ENCODE data around the gene SLC25A12. TPM values are rescaled to one million over a fixed set of nuclear protein-coding genes. Genes with fewer than 3 reads are reported as not detected.

Gene SLC25A12
- total and polyA plus RNA-seq, 2 donors (not counting 1 experiment from before 2014, with no cell fraction given): 10.0 to 21.0 TPM

DNA sequence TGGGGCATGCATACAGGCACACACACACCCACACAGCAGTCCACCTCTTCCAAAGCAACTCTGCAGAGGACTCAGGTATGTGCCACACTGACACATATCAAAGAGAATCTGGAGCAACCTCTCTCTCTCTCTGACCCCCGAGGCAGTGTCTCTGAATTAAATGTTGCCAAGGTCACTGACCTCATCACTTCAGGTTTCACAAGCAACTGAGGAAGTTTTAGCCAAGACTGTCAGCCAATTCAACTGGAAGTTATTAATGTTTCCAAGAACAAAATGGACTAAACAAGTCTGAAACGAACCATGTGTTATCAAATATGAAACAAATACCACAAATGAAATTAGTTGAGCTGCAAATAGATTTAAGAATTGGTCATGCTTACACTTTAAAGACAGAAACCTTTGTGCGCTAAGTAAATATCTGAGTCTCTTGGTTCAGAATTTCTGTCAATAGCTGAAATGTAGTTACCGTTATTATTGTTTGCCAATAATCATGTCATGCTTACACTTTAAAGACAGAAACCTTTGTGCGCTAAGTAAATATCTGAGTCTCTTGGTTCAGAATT lies 86.1 kb downstream of the SLC25A12 start:
- no peaks in the 10 kb centered on the region for H3K9me3 Mint-ChIP-seq (ENCODE audit: insufficient read depth)
- no peak overlapping the region for H3K4me3 Mint-ChIP-seq
- DNase-seq: no peak
- H3K4me1 Mint-ChIP-seq: no peaks in the 10 kb centered on the region
- ChIA-PET CTCF (no interaction called here), POLR2A (no interaction called here)
- no peaks in the 10 kb centered on the region for H4K20me1 ChIP-seq (ENCODE audit: control insufficient read depth, insufficient read depth, low read length, poor library complexity, severe bottlenecking)
- H3K27ac ChIP-seq (ENCODE audit: low read length in 2 of 2): no peak overlapping the region
- intact Hi-C loops (cut with micrococcal nuclease): no loop called here
- no peak for TF ChIP-seq EZH2 (IDR thresholded peaks at IDR 0.05; ENCODE audit: borderline replicate concordance, insufficient read depth, low read depth, low read length, poor library complexity, severe bottlenecking)
- TF ChIP-seq, protein P1, sequence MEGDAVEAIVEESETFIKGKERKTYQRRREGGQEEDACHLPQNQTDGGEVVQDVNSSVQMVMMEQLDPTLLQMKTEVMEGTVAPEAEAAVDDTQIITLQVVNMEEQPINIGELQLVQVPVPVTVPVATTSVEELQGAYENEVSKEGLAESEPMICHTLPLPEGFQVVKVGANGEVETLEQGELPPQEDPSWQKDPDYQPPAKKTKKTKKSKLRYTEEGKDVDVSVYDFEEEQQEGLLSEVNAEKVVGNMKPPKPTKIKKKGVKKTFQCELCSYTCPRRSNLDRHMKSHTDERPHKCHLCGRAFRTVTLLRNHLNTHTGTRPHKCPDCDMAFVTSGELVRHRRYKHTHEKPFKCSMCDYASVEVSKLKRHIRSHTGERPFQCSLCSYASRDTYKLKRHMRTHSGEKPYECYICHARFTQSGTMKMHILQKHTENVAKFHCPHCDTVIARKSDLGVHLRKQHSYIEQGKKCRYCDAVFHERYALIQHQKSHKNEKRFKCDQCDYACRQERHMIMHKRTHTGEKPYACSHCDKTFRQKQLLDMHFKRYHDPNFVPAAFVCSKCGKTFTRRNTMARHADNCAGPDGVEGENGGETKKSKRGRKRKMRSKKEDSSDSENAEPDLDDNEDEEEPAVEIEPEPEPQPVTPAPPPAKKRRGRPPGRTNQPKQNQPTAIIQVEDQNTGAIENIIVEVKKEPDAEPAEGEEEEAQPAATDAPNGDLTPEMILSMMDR (IDR thresholded peaks at IDR 0.05): no peak
- no peak overlapping the region for H3K4me3 ChIP-seq (ENCODE audit: control extremely low read depth in 1 of 5, extremely low read depth in 1 of 5, insufficient read depth in 1 of 5, low read depth in 2 of 5, low read length in 4 of 5)
- H2AFZ ChIP-seq (ENCODE audit: insufficient read depth, low read depth, low read length, poor library complexity, severe bottlenecking): no peak overlapping the region
- H3K27me3 Mint-ChIP-seq: no peaks in the 10 kb centered on the region
- WGBS (ENCODE audit: insufficient coverage): no CpG with 5 or more reads among the region's 5 CpGs
- no peaks in the 10 kb centered on the region for H3K4me1 ChIP-seq (ENCODE audit: control insufficient read depth in 2 of 2, insufficient read depth in 2 of 2, low read length in 2 of 2)
- no peaks in the 10 kb centered on the region for H3K79me2 ChIP-seq (ENCODE audit: control insufficient read depth, insufficient read depth, low read length)
- peaks cover 0 to 18% of the 10 kb centered on the region in 2 experiments for H3K36me3 ChIP-seq (replicated peaks in 1 of 2; ENCODE audit: control extremely low read depth in 1 of 2, control insufficient read depth in 1 of 2, extremely low read depth in 1 of 2, insufficient read depth in 2 of 2, low read length in 1 of 2)
- no peak for ATAC-seq (ENCODE audit: low read depth)
- no peak overlapping the region for H3K27ac Mint-ChIP-seq
- no peak overlapping the region for H3K9ac ChIP-seq (ENCODE audit: low read length)
- no peak overlapping the region for H3K4me2 ChIP-seq (replicated peaks; ENCODE audit: low read depth, low read length, poor library complexity, severe bottlenecking)
- no peaks in the 10 kb centered on the region for H3K27me3 ChIP-seq (replicated peaks in 1 of 4; ENCODE audit: control extremely low read depth in 1 of 4, control insufficient read depth in 3 of 4, insufficient read depth in 4 of 4, low read length in 3 of 4)
- H3K9me3 ChIP-seq (ENCODE audit: control extremely low read depth in 1 of 3, control insufficient read depth in 2 of 3, insufficient read depth in 1 of 3, low read length in 2 of 3): no peaks in the 10 kb centered on the region

DNA sequence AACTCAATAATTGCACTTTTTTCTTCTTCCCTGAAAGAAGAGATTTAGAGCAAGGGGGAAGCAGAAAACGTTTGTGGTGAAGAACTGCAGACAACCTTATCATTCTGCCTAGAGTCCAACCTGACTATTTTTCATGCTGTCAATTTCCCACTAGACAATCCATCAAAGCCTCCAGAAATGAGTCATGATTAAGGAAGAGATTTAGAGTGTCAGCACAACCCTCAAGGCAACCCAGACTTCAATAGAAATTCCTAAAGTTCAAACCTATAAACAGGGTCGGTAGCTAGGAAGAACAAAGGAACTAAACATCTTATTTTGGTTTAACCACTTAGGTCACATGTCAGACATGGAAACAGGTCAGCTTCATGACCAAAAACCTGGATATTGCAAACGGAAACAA lies 86.9 kb downstream of the SLC25A12 start:
- no peaks in the 10 kb centered on the region for H3K4me1 Mint-ChIP-seq
- Histone ChIP-seq H3K27ac (ENCODE audit: low read length in 2 of 2) (no peak overlapping the region), H3K9ac (ENCODE audit: low read length) (no peak overlapping the region), H3K4me2 (replicated peaks; ENCODE audit: low read depth, low read length, poor library complexity, severe bottlenecking) (no peak overlapping the region), H3K9me3 (ENCODE audit: control extremely low read depth in 1 of 3, control insufficient read depth in 2 of 3, insufficient read depth in 1 of 3, low read length in 2 of 3) (no peaks in the 10 kb centered on the region), H3K4me1 (ENCODE audit: control insufficient read depth in 2 of 2, insufficient read depth in 2 of 2, low read length in 2 of 2) (no peaks in the 10 kb centered on the region), H3K36me3 (replicated peaks in 1 of 2; ENCODE audit: control extremely low read depth in 1 of 2, control insufficient read depth in 1 of 2, extremely low read depth in 1 of 2, insufficient read depth in 2 of 2, low read length in 1 of 2) (peaks cover 0 to 17% of the 10 kb centered on the region in 2 experiments), H3K27me3 (replicated peaks in 1 of 4; ENCODE audit: control extremely low read depth in 1 of 4, control insufficient read depth in 3 of 4, insufficient read depth in 4 of 4, low read length in 3 of 4) (no peaks in the 10 kb centered on the region), H2AFZ (ENCODE audit: insufficient read depth, low read depth, low read length, poor library complexity, severe bottlenecking) (no peak overlapping the region), H3K4me3 (ENCODE audit: control extremely low read depth in 1 of 5, extremely low read depth in 1 of 5, insufficient read depth in 1 of 5, low read depth in 2 of 5, low read length in 4 of 5) (no peak overlapping the region), H3K79me2 (ENCODE audit: control insufficient read depth, insufficient read depth, low read length) (no peaks in the 10 kb centered on the region), H4K20me1 (ENCODE audit: control insufficient read depth, insufficient read depth, low read length, poor library complexity, severe bottlenecking) (no peaks in the 10 kb centered on the region)
- ATAC-seq (ENCODE audit: low read depth): no peak
- no peaks in the 10 kb centered on the region for H3K9me3 Mint-ChIP-seq (ENCODE audit: insufficient read depth)
- no peaks in the 10 kb centered on the region for H3K27me3 Mint-ChIP-seq
- CTCF ChIA-PET: no interaction called here
- no peak overlapping the region for H3K27ac Mint-ChIP-seq
- POLR2A ChIA-PET: no interaction called here
- WGBS (ENCODE audit: insufficient coverage): 71% methylated on average over 1 of the region's 3 CpGs
- TF ChIP-seq, protein P1 (IDR thresholded peaks at IDR 0.05): no peak
- TF ChIP-seq EZH2 (IDR thresholded peaks at IDR 0.05; ENCODE audit: borderline replicate concordance, insufficient read depth, low read depth, low read length, poor library complexity, severe bottlenecking): no peak
- H3K4me3 Mint-ChIP-seq: no peak overlapping the region
- intact Hi-C loops (cut with micrococcal nuclease): no loop called here
- DNase-seq: no peak
